ENCODE measurements around the gene FOLR2. TPM values are rescaled to one million over a fixed set of nuclear protein-coding genes. Genes with fewer than 3 reads are reported as not detected.

FOLR2 gene
- total RNA-seq, 1 experiment from 2014 or later, result not detected

DNA sequence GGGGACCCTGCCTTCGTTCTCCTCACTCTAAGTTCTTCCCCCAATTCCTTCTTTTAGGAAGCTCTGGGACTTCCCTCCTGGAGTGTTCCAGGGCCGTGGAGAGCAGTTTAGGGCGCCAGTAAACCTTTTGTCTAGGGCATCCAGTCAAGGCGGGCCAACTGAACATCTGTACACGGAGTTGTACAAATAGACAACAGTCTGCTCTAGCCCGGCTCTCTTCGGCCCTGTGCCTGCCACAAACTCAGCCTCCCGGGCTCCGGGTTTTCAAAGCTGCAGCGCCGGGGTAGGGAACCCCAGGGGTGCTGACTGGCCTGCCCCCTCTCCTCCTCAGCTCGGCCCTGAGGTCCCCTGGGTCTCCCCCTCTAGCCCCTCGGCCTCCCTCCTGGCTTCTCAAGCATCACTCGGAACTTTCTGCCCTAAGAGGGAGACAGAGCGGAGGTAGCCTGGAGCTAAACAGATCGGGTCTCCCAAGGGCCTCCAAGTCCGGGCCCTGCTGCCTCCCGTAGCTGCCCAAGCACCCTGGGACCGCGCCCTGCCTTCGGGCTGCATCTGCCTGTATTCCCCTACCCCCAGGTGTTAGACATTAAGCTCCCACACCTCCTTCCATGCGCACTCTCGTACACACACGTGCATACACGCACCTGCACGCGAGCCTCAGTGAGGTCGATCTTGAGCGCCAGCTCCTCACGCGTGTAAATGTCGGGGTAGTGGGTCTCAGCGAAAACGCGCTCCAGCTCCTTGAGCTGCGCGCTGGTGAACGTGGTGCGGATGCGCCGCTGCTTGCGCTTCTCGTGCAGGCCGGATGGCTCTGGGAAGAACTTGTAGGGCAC, 24.1 kb downstream of the FOLR2 start:
- Histone ChIP-seq H4K20me1 (ENCODE audit: insufficient read depth) (no peaks in the 10 kb centered on the region), H3K9ac (ENCODE audit: low read length) (no peak overlapping the region), H3K79me2 (ENCODE audit: insufficient read depth, low read length) (no peaks in the 10 kb centered on the region), H3K4me1 (ENCODE audit: control insufficient read depth in 1 of 2, insufficient read depth in 2 of 2, low read length in 2 of 2) (peaks cover 0 to 4% of the 10 kb centered on the region in 2 experiments; a peak in 1 of 4 replicates), H3K4me3 (replicated peaks in 1 of 2; ENCODE audit: low read depth in 1 of 2, low read length in 2 of 2) (no peak overlapping the region), H3K27ac (ENCODE audit: low read depth, low read length) (no peak overlapping the region), H3K9me2 (ENCODE audit: insufficient read depth) (no peaks in the 10 kb centered on the region), H3K36me3 (ENCODE audit: control insufficient read depth in 1 of 2, insufficient read depth in 2 of 2, low read length in 2 of 2) (peaks cover 5 to 6% of the 10 kb centered on the region in 2 experiments; a peak in 2 of 4 replicates), H3K4me2 (ENCODE audit: low read length) (no peak overlapping the region), H3K9me3 (ENCODE audit: control insufficient read depth in 1 of 2, insufficient read depth in 1 of 2, low read depth in 1 of 2, low read length in 2 of 2) (no peaks in the 10 kb centered on the region), H2AFZ (ENCODE audit: low read depth, low read length, poor library complexity, severe bottlenecking) (no peak overlapping the region), H3K27me3 (ENCODE audit: insufficient read depth, low read length) (no peaks in the 10 kb centered on the region)
- intact Hi-C loops (cut with micrococcal nuclease), result no loop called here
- no peak for DNase-seq (ENCODE audit: low read depth, low spot score)
- TF ChIP-seq, protein P1, sequence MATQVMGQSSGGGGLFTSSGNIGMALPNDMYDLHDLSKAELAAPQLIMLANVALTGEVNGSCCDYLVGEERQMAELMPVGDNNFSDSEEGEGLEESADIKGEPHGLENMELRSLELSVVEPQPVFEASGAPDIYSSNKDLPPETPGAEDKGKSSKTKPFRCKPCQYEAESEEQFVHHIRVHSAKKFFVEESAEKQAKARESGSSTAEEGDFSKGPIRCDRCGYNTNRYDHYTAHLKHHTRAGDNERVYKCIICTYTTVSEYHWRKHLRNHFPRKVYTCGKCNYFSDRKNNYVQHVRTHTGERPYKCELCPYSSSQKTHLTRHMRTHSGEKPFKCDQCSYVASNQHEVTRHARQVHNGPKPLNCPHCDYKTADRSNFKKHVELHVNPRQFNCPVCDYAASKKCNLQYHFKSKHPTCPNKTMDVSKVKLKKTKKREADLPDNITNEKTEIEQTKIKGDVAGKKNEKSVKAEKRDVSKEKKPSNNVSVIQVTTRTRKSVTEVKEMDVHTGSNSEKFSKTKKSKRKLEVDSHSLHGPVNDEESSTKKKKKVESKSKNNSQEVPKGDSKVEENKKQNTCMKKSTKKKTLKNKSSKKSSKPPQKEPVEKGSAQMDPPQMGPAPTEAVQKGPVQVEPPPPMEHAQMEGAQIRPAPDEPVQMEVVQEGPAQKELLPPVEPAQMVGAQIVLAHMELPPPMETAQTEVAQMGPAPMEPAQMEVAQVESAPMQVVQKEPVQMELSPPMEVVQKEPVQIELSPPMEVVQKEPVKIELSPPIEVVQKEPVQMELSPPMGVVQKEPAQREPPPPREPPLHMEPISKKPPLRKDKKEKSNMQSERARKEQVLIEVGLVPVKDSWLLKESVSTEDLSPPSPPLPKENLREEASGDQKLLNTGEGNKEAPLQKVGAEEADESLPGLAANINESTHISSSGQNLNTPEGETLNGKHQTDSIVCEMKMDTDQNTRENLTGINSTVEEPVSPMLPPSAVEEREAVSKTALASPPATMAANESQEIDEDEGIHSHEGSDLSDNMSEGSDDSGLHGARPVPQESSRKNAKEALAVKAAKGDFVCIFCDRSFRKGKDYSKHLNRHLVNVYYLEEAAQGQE (IDR thresholded peaks at IDR 0.05; ENCODE audit: low read depth), result no peak
- no peak for TF ChIP-seq EGR1 (IDR thresholded peaks at IDR 0.05; ENCODE audit: low read depth)
- no peak for TF ChIP-seq SIN3A (IDR thresholded peaks at IDR 0.05; ENCODE audit: low read depth)
- no peak for TF ChIP-seq JUND (IDR thresholded peaks at IDR 0.05)
- no peak for TF ChIP-seq TCF7L2 (IDR thresholded peaks at IDR 0.05; ENCODE audit: borderline replicate concordance, extremely low read depth, insufficient read depth, insufficient read length)
- ChIA-PET POLR2A (no interaction called here), RAD21 (ENCODE audit: low non-redundant PET in 1 of 2, low total read pairs in 2 of 2, uncharacterized antibody in 2 of 2, unreplicated experiment in 2 of 2) (no interaction called here), CTCF (interaction anchor here (1.0 kb wide), 1 partner anchor 191 kb away, joined by 3 read pairs; no protein-coding TSS in a partner anchor)
- BruUV-seq (replicated peaks), result no TSS peak
- ATAC-seq, result no peak
